ENCODE results near the gene KIFC3. TPM values are rescaled to one million over a fixed set of nuclear protein-coding genes. Genes with fewer than 3 reads are reported as not detected.

The KIFC3 gene
- total and polyA plus RNA-seq, 2 of the 13 experiments (the other 11 are each of a cell fraction or from before 2014, with no cell fraction given), result 42.1 to 45.3 TPM

- no peak for TF ChIP-seq ZNF18 (CRISPR knock-in tag; IDR thresholded peaks at IDR 0.05; ENCODE audit: insufficient replicate concordance)
- no peak for TF ChIP-seq THAP11 (CRISPR knock-in tag; IDR thresholded peaks at IDR 0.05)
- TF ChIP-seq ZBTB14 (CRISPR knock-in tag; IDR thresholded peaks at IDR 0.05), result no peak
- TF ChIP-seq ZNF205 (CRISPR knock-in tag; IDR thresholded peaks at IDR 0.05), result no peak
- no peak for TF ChIP-seq ZNF792 (CRISPR knock-in tag; IDR thresholded peaks at IDR 0.05)
- no peak for TF ChIP-seq ZSCAN29 (CRISPR knock-in tag; conservative IDR thresholded peaks at IDR 0.05)
- no peak for TF ChIP-seq ZNF747 (CRISPR knock-in tag; IDR thresholded peaks at IDR 0.05; ENCODE audit: borderline replicate concordance)
- TF ChIP-seq KLF13 (CRISPR knock-in tag; IDR thresholded peaks at IDR 0.05), result no peak
- TF ChIP-seq ZNF207 (IDR thresholded peaks at IDR 0.05; ENCODE audit: borderline replicate concordance), result no peak
- TF ChIP-seq ZNF883 (CRISPR knock-in tag; IDR thresholded peaks at IDR 0.05; ENCODE audit: not compliant biosample characterization), result peak; percentile 27
- TF ChIP-seq NFRKB (IDR thresholded peaks at IDR 0.05), result no peak
- TF ChIP-seq POGZ (CRISPR knock-in tag; IDR thresholded peaks at IDR 0.05), result peak; percentile 44; the same call in 1 of the 2 replicates
- TF ChIP-seq HIVEP1 (CRISPR knock-in tag; IDR thresholded peaks at IDR 0.05), result 0 out of 2 replicates have a peak, but pooled peaks have one; percentile 40
- TF ChIP-seq ZNF660 (CRISPR knock-in tag; IDR thresholded peaks at IDR 0.05; ENCODE audit: borderline replicate concordance, low read depth), result no peak
- no peak for TF ChIP-seq RERE (CRISPR knock-in tag; IDR thresholded peaks at IDR 0.05; ENCODE audit: low read depth)
- TF ChIP-seq ZNF766 (CRISPR knock-in tag; IDR thresholded peaks at IDR 0.05; ENCODE audit: borderline replicate concordance), result no peak
- TF ChIP-seq TFE3 (CRISPR knock-in tag; IDR thresholded peaks at IDR 0.05), result no peak
- TF ChIP-seq TRIM24 (CRISPR knock-in tag; IDR thresholded peaks at IDR 0.05), result no peak
- TF ChIP-seq KLF15 (CRISPR knock-in tag; IDR thresholded peaks at IDR 0.05; ENCODE audit: borderline replicate concordance), result no peak
Measured at GRCh38 chr16:57828272-57829161, 26.2 kb upstream of the KIFC3 start (continued).

Measured in HepG2 (cell line).